Heart left ventricle (tissue), 16 donors: ENCODE results near the gene FAM43A. TPM values are rescaled to one million over a fixed set of nuclear protein-coding genes. Genes with fewer than 3 reads are reported as not detected.

Experiments used
- ATAC-seq, 4 donors: fragments of 200-7000 bp; cut with Tn5 transposase; one replicate each; pipeline ENCODE4 v1.9.1; 2020 to 2022; ENCODE audit warnings: moderate library complexity in 4 of 4, mild to moderate bottlenecking in 3 of 4, moderate number of reproducible peaks in 1 of 4
- DNase-seq, 5 donors: peaks; one replicate each; pipeline ENCODE4 v3.0.0-alpha.2; 2020
- H3K27ac ChIP-seq, 12 donors: fragments of 200-600 bp; sonication (generic) in 4 of 12; one replicate each; pipeline versions ENCODE4 v1.5.0 to v1.8.0; 2016 to 2022; ENCODE audit warnings: mild to moderate bottlenecking in 2 of 12
- H3K27me3 ChIP-seq, 9 donors: fragments of 200-600 bp; sonication (generic) in 2 of 9; one replicate each; pipeline versions ENCODE4 v1.5.1 to v1.8.0; 2016 to 2022; ENCODE audit warnings: mild to moderate bottlenecking in 3 of 9
- H3K36me3 ChIP-seq, 9 donors: fragments of 200-600 bp; sonication (generic) in 2 of 9; one replicate each; pipeline versions ENCODE4 v1.5.0 to v1.8.0; 2018 to 2022; ENCODE audit warnings: mild to moderate bottlenecking in 2 of 9
- H3K4me1 ChIP-seq, 12 donors: fragments of 200-600 bp; sonication (generic) in 4 of 12; one replicate each; pipeline versions ENCODE4 v1.5.0 to v1.8.0; 2016 to 2022; ENCODE audit warnings: mild to moderate bottlenecking in 3 of 12
- H3K4me3 ChIP-seq, 12 donors: fragments of 200-600 bp; sonication (generic) in 4 of 12; one replicate each; pipeline versions ENCODE4 v1.5.0 to v1.8.0; 2017 to 2022; ENCODE audit warnings: mild to moderate bottlenecking in 9 of 12, moderate library complexity in 4 of 12
- H3K9me3 ChIP-seq, 12 donors: fragments of 200-600 bp; sonication (generic) in 4 of 12; one replicate each; pipeline versions ENCODE4 v1.5.0 to v1.8.0; 2016 to 2022; ENCODE audit warnings: mild to moderate bottlenecking in 1 of 12
- POLR2A ChIP-seq, 2 donors: fragments of 450-650 bp; IDR thresholded peaks; one replicate each; pipeline ENCODE4 v1.6.1; 2017; ENCODE audit warnings: antibody characterized with exemption in 2 of 2, mild to moderate bottlenecking in 2 of 2, moderate library complexity in 2 of 2
- WGBS, 4 donors: extraction: QIAGEN DNeasy Blood & Tissue Kit in 2 of 4; methylation state at CpG; one replicate each; pipeline versions ENCODE4 v1.1.5 to v1.1.7; 2013 to 2018; 5-methylcytosine and 5-hydroxymethylcytosine counted together
- intact Hi-C, 10 donors: fragments of 100-400 bp; cut with DNase I; formaldehyde crosslinking; loops; one replicate each; pipeline versions ENCODE4 v1.11.1 to v1.14.2; 2022
- polyA plus RNA-seq, 2 donors: library from polyadenylated mRNA; stranded (reverse); fragments of 200-250 nt; gene quantifications; one replicate each; pipeline ENCODE4 v1.2.3, GENCODE V29; 2013
- total RNA-seq, 9 donors: library from RNA; depleted of rRNA in 2 of 9; stranded (reverse); fragments of >200 nt in 2 of 9; fragmentation: NEBNext Ultra II Directional in 3 of 9; extraction: Animal tissue kit (Norgen Biotek cat#: 25700) in 3 of 9; gene quantifications; one replicate each; pipeline versions ENCODE4 v1.1.0 to v1.2.4, GENCODE V29; 2016 to 2023
- TF ChIP-seq, protein P1 (sequence below), 12 donors: fragments of 200-600 bp; sonication (generic) in 4 of 12; IDR thresholded peaks; one replicate each; pipeline versions ENCODE4 v1.5.0 to v1.8.0; 2018 to 2022; ENCODE audit warnings: antibody characterized with exemption in 12 of 12, mild to moderate bottlenecking in 5 of 12
- donor health status: ischemic (EF 13 %, LVEDD 7.1; RV severe dilation, severe dysfunction).
- donor health status: healthy with polysubstance abuse.
- donor health status: DM: no; HTN: yes; CAD: no.
- donor health status: DM: no; HTN: no; CAD: no.
- donor health status: ischemic (EF 25% LVEDD 6.9; RV normal size, moderate dysfunction).
- donor health status: ischemic (EF 25% LVEDD 5.7; RV mildly dilated, moderate dysfunction).
- donor health status: healthy.
- donor health status: DM: yes; HTN: yes; CAD: no.
- donor health status: ischemic (EF 35%, LVEDD 5.7; RV mildly dilated, moderate dysfunction).
- donor health status: nonischemic (EF 11% LVEDD 7.7; RV severe dilation, severe dysfunction).
- donor health status: DM: yes; HTN: yes; CAD: no.
- donor health status: PGD.
- donor health status: ischemic (EF 29% LVEDD 5.4; RV normal size, mild dysfunction).
- donor health status: nonischemic (EF 23%, LVEDD 6.1; RV moderate dilation, normal function).

The FAM43A gene
- total and polyA plus RNA-seq, 11 donors: 7.5 to 34.8 (median 15.5) TPM

DNA sequence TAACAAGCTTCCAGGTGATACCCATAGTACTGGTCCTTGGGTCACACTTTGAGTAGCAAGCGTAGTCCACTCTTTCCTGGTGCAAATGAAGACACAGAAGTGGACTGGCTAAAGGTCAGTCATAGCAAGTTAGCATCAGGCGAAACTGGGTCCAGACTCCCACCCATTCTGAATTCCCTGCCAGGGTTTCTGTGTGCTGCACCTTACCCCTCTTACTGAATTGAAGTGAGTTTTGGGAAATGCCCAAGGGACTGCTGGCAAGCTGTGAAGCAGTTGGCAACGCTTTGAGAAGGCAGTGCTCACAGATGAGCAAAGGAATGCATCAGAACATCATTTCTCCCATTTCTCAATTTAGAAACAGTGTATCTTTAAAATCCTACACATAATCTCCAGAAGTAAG, 11.9 kb upstream of the FAM43A start:
- Histone ChIP-seq H3K36me3 (peaks cover 0 to 14% (median 10%) of the 10 kb centered on the region in 9 donors), H3K9me3 (no peaks in the 10 kb centered on the region), H3K27ac (no peak overlapping the region), H3K4me1 (peaks cover 0 to 36% (median 17%) of the 10 kb centered on the region in 12 donors), H3K27me3 (no peaks in the 10 kb centered on the region), H3K4me3 (no peak overlapping the region)
- intact Hi-C loops: loop anchor here in 3 of 10 donors (2.0 to 10.0 kb wide), 3 partner anchors 585 to 851 kb away; partner anchors contain the start of gene ACAP2 (in 1 of the 3)
- DNase-seq (no peak), ATAC-seq (no peak)
- WGBS, 4 donors: 76 to 81% (median 79%) methylated on average over 3 of the region's 3 CpGs
- TF ChIP-seq, protein P1, sequence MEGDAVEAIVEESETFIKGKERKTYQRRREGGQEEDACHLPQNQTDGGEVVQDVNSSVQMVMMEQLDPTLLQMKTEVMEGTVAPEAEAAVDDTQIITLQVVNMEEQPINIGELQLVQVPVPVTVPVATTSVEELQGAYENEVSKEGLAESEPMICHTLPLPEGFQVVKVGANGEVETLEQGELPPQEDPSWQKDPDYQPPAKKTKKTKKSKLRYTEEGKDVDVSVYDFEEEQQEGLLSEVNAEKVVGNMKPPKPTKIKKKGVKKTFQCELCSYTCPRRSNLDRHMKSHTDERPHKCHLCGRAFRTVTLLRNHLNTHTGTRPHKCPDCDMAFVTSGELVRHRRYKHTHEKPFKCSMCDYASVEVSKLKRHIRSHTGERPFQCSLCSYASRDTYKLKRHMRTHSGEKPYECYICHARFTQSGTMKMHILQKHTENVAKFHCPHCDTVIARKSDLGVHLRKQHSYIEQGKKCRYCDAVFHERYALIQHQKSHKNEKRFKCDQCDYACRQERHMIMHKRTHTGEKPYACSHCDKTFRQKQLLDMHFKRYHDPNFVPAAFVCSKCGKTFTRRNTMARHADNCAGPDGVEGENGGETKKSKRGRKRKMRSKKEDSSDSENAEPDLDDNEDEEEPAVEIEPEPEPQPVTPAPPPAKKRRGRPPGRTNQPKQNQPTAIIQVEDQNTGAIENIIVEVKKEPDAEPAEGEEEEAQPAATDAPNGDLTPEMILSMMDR (IDR thresholded peaks at IDR 0.05): no peak
- no peak for TF ChIP-seq POLR2A (IDR thresholded peaks at IDR 0.05)

DNA sequence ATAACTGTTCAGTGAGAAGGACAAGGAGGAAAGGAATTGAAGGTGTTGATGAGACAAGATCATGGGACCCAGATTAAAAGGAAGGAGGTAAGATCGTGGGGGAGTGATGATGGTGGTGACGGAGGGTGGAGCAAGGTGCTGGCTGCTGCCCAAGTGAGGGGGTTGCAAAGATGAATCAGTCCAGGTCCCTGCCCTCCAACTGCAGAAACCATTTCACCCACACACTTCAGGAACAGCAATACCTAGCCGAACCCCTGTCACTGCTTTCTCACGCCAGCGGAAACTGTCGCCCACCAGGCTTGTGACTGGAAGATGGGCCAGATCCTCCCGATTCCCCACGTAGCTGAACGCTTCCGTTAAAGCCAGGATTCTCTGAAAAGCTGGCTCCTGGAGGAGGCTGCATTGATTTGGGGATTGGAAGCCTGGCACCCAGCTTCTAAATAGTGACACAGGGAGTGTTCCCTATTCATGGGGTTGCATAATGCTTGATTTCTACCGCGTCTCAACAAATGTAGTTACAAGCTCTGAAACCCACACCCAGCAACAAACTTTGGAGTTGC, 10.5 kb upstream of the FAM43A start:
- peak overlapping the region in 2 of 12 donors; percentile 19 to 24 for H3K27ac ChIP-seq
- peaks cover 0 to 35% (median 17%) of the 10 kb centered on the region in 12 donors for H3K4me1 ChIP-seq
- no peak overlapping the region for H3K4me3 ChIP-seq
- WGBS, 4 donors: 36 to 44% (median 42%) methylated on average over 12 of the region's 12 CpGs
- no peaks in the 10 kb centered on the region for H3K36me3 ChIP-seq
- no peak for DNase-seq
- intact Hi-C loops: loop anchor here in 1 of 10 donors (10.0 kb wide), 1 partner anchor 850 kb away; no protein-coding TSS in a partner anchor
- no peaks in the 10 kb centered on the region for H3K27me3 ChIP-seq
- no peak for ATAC-seq
- no peaks in the 10 kb centered on the region for H3K9me3 ChIP-seq
- TF ChIP-seq, protein P1 (IDR thresholded peaks at IDR 0.05): no peak

DNA sequence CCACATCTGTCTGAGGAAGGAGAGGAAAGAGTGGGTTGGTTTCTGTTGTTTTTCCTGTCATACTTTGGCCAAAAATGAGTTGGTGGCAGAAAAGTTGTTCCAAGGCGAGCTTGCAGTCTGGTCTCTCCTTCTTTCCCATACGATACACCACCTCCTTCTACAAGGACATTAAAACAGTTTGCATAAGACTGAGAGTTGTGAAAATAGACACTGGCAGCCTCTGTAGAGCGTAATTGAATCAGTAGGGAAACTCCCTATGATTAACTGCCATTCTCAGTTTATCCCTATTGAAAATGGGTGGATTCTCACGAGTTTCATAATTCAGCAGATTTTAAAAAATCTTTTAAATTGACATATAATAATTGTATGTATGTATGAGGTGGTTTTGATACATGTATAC, 10.0 kb upstream of the FAM43A start:
- TF ChIP-seq, protein P1 (IDR thresholded peaks at IDR 0.05): no peak
- no peak for TF ChIP-seq POLR2A (IDR thresholded peaks at IDR 0.05)
- intact Hi-C loops: loop anchor here in 2 of 10 donors (2.0 to 10.0 kb wide), 2 partner anchors 275 to 849 kb away; no protein-coding TSS in a partner anchor
- no peak for ATAC-seq
- peak overlapping the region in 1 of 12 donors; percentile 24 for H3K27ac ChIP-seq
- no peaks in the 10 kb centered on the region for H3K9me3 ChIP-seq
- no peaks in the 10 kb centered on the region for H3K36me3 ChIP-seq
- H3K4me3 ChIP-seq: no peak overlapping the region
- no peak for DNase-seq
- H3K4me1 ChIP-seq: peaks cover 0 to 30% (median 14%) of the 10 kb centered on the region in 12 donors
- no peaks in the 10 kb centered on the region for H3K27me3 ChIP-seq
- 35 to 61% (median 42%) methylated on average over 4 of the region's 4 CpGs for WGBS, 4 donors

DNA sequence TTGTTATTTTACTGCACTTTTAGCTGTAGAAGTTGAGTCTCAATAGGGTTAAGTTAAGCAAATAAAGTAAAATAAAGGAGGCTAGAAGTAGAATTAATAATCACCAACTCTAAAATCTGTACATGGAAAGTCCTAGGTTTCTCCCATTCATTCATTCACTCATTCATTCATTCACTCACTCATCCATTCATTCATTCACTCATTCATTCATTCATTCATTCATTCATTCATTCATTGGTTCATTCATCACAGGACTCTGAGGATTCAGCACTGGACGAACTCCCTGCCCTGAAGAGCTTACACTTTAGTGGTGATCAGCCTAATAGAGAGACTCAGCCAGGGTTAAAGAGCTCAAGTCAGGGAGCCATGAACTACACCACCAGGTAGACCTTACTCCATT, 9.2 kb upstream of the FAM43A start:
- H3K4me1 ChIP-seq: peaks cover 0 to 22% (median 6%) of the 10 kb centered on the region in 12 donors
- no peaks in the 10 kb centered on the region for H3K27me3 ChIP-seq
- intact Hi-C loops: loop anchor here in 2 of 10 donors (2.0 to 10.0 kb wide), 2 partner anchors 274 to 848 kb away; no protein-coding TSS in a partner anchor
- no peaks in the 10 kb centered on the region for H3K9me3 ChIP-seq
- no peak for TF ChIP-seq POLR2A (IDR thresholded peaks at IDR 0.05)
- TF ChIP-seq, protein P1 (IDR thresholded peaks at IDR 0.05): no peak
- DNase-seq (no peak), ATAC-seq (no peak)
- H3K4me3 ChIP-seq: no peak overlapping the region
- H3K27ac ChIP-seq: no peak overlapping the region
- H3K36me3 ChIP-seq: no peaks in the 10 kb centered on the region
- 82 to 88% (median 84%) methylated on average over 1 of the region's 1 CpG for WGBS, 4 donors
